Measurements from ENCODE around the gene SLC25A47.

DNA sequence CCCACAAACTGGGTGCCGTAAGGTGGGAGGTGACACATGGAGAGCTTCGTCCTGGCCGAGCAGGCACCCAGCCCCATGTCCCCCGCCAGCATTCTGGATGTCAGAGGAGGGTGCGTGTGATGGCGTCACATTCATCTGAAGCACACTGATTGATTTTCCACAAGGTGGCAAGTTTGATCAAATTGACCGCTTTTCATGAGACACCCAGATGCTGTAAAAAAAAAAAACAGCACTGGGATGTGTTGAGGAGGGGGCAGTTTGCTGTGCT is 41.1 kb upstream of the SLC25A47 start:
- no peak for TF ChIP-seq EZH2 (IDR thresholded peaks at IDR 0.05; ENCODE audit: insufficient read depth, poor library complexity, severe bottlenecking)
- TF ChIP-seq EZH2phosphoT487 (IDR thresholded peaks at IDR 0.05; ENCODE audit: insufficient read depth, low read depth): no peak
